Activated CD8-positive, alpha-beta memory T cell treated with anti-CD3 and anti-CD28 coated beads for 24 hours (primary cell): ENCODE measurements around the gene CACTIN.
A peak's percentile ranks its signal among the peaks of the same experiment; 100 is the strongest.

Experiments used
- DNase-seq: peaks from one replicate; pipeline ENCODE4 v3.0.0-alpha.2; 2020

Gene CACTIN

GRCh38 chr19:3622224-3622623 lies 4.4 kb downstream of the CACTIN start:
- DNase-seq: no peak

- no peak for DNase-seq
These were observed 4.9 kb downstream of the CACTIN start for GRCh38 chr19:3621689-3622088.

- no peak for DNase-seq
These were observed 5.6 kb downstream of the CACTIN start for GRCh38 chr19:3620817-3621547.

- no peak for DNase-seq
These were observed 6.3 kb downstream of the CACTIN start for GRCh38 chr19:3620145-3620816.

GRCh38 chr19:3619631-3620012 lies 7.0 kb downstream of the CACTIN start:
- no peak for DNase-seq

GRCh38 chr19:3618811-3619630 lies 7.6 kb downstream of the CACTIN start:
- DNase-seq: no peak

GRCh38 chr19:3618144-3618810 lies 8.3 kb downstream of the CACTIN start:
- DNase-seq: peak; percentile 84

- DNase-seq: no peak
These were observed 9.1 kb downstream of the CACTIN start for GRCh38 chr19:3617463-3617862.

- no peak for DNase-seq
These were observed 11.0 kb downstream of the CACTIN start for GRCh38 chr19:3615524-3616135.

- DNase-seq: no peak
These were observed 11.6 kb downstream of the CACTIN start for GRCh38 chr19:3614858-3615505.

GRCh38 chr19:3613818-3614661 lies 12.6 kb downstream of the CACTIN start:
- DNase-seq: no peak

GRCh38 chr19:3612901-3613741 lies 13.5 kb downstream of the CACTIN start:
- DNase-seq: no peak

GRCh38 chr19:3612330-3612729 lies 14.3 kb downstream of the CACTIN start:
- DNase-seq: no peak

GRCh38 chr19:3611841-3612240 lies 14.7 kb downstream of the CACTIN start:
- DNase-seq: no peak

GRCh38 chr19:3610745-3611717 lies 15.6 kb downstream of the CACTIN start:
- no peak for DNase-seq

GRCh38 chr19:3609779-3610719 lies 16.5 kb downstream of the CACTIN start:
- no peak for DNase-seq

- no peak for DNase-seq
These were observed 17.8 kb downstream of the CACTIN start for GRCh38 chr19:3608750-3609322.
